Measurements from ENCODE around the gene ANKS4B.
"Not testable (repeated sequence)": the region's sequence is repeated elsewhere in the genome, so short reads cannot be mapped to it uniquely, and the experiment has no call there.

ANKS4B gene, protein sequence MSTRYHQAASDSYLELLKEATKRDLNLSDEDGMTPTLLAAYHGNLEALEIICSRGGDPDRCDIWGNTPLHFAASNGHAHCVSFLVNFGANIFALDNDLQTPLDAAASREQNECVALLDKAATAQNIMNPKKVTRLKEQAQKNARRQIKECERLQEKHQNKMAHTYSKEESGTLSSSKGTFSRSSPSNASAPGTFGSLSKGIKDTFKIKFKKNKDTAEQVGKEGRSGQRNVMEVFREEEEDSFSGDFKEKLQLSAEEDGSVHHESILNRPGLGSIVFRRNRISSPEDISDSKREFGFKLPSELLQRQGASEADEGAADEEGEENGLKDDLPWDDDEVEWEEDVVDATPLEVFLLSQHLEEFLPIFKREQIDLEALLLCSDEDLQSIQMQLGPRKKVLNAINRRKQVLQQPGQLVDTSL

DNA sequence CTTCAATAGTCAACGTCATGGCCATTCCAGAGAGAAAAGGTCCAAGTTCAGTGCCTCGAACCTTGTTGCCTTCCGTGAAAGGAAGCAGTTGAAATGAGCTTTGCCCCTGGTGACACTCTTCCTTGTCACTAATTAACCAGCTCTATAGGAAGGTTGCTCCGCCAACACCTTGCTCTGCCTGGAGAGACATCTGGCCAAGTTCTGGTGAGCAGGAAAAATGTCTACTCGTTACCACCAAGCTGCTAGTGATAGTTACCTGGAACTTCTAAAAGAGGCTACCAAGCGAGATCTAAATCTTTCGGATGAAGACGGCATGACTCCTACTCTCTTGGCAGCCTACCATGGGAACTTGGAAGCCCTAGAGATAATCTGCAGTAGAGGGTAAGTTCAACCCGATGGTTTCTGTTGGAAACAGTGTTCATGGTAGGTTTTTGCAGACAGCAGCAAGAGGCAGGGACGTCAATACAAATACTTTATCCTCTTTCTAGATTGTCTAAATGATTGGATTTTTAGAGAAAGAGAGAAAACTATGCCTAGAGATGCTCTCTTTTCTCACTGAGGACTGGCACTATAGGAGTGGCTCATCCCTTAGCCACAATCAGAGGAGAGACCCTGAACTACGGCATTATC is at the start of gene ANKS4B:
TSS of gene ANKS4B (plus strand) at position 179 of the 630 bp plus-strand sequence. CDS start at position 218, 39 bp downstream.
- DNase-seq = no peak

DNA sequence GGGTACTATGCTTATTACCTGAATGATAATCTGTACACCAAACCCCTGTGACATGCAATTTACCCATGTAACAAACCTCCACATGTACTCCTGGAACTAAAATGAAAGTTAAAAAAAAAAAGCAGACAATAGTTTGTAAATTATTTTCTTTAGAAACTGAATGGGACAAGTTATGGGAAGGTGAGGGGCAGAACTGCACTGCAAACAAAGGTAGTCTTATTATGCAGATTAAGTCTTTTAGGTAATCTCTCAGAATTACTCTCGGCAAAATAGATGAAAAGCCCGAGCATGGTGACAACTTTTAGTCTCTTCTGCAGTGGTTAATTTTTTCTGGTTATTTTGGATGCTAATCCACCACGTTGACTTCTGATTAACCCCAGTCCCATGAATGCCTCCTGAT is 49.5 kb upstream of the ANKS4B start:
- no peak for DNase-seq

DNA sequence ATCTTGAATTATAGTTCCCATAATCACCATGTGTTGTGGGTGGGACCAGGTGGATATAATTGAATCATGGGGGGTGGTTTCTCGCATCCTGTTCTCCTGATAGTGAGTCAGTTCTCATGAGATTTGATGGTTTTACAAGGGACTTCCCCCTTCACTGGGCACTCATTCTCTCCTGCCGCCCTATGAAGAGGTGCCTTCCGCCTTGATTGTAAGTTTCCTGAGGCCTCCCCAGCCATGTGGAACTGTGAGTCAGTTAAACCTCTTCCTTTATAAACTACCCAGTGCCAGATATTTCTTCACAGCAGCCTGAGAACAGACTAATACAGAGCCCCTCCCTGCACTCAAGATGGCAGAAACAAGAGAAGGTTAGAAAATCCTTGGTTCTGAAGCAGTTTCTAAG is 48.7 kb upstream of the ANKS4B start:
- DNase-seq = no peak

DNA sequence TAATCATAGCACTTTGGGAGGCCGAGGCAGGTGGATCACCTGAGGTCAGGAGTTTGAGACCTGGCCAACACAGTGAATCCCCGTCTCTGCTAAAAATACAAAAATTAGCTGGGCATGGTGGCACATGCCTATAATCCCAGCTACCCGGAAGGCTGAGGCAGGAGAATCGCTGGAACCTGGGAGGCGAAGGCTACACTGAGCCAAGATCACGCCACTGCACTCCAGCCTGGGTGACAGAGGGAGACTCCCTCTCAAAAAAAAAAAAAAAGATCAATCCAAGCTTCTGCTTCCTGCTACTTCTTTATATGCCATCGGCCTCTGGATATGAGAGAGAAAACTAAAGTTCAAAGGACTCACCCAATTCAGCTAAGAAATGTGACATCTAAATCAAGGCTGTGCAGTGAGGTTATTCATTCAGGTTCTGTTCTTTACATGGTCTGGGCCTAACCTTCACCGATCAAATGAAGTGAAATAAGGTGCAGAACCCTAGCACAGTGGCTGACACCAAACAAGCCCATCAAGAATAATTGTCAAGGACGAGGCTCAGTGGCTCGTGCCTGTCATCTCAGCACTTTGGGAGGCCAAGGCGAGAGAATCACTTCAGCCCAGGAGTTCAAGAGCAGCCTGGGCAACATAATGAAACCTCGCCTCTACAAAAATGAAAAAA is 47.7 kb upstream of the ANKS4B start:
- DNase-seq = no peak

DNA sequence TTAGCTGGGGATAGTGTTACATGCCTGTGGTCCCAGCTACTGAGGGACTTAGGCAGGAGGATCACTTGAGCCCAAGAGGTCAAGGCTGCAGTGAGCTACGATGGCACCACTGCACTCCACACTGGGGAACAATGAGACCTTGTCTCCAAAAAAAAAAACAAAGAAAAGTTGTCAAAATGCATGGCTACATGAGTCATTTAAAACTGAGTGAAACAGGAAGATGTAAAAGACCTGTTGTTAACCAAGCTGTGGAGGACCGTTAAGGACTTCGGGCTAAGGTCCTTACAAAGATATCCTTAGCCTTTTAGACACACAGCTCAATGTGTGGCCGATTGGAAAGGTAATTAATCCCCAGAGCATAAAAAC is 47.2 kb upstream of the ANKS4B start:
- no peak for DNase-seq

DNA sequence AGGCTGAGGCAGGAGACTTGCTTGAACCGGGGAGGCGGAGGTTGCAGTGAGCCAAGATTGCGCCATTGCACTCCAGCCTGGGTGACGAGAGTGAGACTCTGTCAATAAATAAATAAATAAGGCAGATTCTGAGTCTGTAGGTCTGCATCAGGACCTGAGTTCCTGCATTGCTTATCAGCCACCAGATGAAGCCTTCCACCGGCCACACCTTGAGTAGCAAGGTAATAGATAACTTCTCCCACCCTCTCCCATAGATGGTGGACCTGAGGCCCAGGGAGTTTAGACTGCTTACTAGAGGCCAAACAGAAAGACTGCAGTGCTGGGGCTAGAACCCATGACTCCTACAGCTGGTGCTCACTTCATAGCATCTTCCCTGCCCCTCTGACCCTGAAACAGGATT is 44.2 kb upstream of the ANKS4B start:
- DNase-seq = no peak

DNA sequence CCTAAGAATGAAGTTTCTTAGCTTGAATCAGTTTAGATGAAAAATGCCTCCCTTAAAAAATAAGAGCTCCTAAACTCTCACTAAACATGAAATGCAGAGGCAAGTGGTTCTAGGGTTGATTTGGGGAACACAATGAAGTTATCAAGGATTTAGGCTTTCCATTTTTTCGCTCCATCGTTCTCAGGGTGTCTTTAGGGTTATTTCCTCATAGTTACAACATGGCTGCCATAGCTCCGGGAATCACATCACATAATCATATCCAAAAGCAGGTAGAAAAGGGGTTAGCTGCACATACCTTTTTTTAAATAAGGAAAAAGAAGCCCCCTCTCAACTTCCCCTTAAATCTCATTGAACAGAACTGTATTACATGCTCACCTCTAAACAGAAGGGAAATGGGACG is 43.5 kb upstream of the ANKS4B start:
- no peak for DNase-seq

DNA sequence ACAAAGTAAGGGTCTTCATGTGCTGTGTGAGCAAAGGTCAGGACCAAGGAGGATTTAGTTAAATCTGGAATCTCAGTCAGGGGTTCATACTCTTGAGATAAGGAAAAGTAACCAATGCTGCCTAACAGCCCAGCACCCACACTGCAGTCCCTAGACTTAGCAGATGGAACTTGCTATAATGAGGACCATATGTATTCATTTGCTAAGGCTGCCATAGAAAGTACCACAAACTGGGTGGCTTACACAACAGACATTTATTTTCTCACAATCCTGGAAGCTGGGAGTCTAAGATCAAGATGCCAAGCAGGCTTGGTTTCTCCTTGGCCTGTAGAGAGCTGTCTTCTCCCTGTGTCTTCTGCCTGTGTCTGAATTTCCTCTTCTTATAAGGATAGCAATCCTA is 42.9 kb upstream of the ANKS4B start:
- DNase-seq = no peak

DNA sequence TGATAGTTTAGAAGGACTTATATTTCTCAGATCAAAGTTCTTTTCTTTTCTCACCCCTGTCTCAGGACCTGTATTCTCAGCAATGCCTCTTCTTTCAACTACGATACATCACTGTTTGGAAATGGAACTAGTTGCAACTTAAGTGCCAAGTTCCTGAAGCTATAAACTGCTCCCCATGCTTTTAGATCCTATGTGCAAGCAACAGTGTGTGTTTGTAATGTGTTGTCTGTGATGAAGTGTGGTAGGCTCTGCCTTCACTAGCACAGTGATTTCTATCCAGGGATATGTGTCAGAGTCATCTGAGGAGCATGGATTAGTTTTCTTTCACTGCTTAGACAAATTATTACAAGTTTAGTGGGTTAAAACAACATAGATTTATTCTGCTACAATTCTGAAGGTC is 40.5 kb upstream of the ANKS4B start:
- DNase-seq = no peak

DNA sequence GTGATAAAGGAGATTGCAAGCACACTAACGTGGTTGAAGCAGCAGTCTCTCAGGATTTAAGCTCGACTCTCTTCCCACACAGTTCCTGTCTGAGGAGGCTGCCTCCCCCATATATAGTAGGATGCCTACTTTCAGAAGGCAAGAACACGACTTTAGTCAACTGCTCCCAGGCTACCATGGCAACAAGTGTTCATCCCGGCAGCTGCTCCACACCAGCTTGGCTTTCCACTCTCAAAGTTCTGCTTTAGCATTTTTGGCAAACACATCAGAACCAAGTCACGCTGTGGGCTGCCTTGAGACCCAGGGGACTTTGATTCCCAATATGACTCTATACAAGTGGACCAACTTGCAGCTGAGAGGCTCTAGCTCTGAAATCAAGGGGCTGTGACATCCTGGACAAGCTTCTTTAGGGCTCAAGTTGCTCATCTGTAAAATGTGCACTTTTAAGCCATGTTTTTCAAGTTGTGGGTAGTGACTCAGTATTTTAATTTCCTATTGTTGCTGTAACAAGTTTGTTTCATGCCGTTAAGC is 38.7 kb upstream of the ANKS4B start:
- no peak for DNase-seq

DNA sequence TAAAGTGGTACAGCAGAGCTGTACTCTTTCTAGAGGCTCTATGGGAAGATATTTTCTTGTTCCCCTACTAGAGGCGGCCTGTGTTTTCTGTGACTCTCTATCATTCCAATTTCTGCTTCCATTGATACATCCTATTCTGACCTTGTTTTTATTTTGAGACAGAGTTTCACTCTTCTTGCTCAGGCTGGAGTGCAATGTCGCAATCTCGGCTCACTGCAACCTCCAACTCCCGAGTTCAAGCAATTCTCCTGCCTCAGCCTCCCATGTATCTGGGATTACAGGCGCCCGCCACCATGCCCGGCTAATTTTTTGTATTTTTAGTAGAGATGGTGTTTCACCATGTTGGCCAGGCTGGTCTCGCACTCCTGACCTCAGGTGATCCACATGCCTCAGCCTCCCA is 38.2 kb upstream of the ANKS4B start:
- not testable (repeated sequence) for DNase-seq

DNA sequence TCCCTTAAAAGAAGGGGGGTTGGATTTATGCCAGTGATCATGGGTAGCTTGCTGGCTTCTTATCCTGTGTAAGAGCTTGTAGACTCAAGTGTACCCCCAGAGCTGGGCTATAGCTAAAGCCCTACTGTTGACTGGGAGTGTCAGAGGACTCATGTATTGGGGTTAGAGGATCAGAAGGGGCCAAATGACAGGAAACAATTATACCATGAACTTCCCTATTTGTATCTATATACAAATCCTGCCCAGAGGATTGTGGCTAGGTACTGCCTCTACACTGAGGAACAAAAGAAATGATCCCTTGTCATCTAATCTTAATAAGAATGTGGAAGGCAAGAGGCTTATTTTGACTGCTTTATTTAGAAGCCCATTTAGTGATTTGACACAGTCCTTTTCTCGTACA is 36.4 kb upstream of the ANKS4B start:
- DNase-seq = no peak

DNA sequence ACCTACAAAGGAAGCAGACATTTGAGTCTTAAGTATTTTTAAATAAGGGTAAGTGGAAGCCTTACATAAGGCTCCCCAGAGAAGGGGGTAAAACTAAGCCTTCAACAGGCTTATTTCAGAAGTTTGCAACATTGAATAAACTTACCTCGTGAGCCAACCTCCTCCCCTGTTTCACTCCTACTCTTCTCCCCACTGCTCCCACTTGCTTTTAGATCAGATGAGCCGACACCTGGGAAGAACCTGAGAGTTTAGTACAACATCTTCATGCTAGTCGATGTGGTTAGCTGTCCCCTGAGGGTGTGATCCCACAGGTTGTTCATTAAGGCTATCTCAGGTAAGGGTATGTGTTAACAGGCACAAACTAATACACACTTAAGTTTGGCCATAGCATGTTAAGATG is 35.9 kb upstream of the ANKS4B start:
- DNase-seq = no peak

DNA sequence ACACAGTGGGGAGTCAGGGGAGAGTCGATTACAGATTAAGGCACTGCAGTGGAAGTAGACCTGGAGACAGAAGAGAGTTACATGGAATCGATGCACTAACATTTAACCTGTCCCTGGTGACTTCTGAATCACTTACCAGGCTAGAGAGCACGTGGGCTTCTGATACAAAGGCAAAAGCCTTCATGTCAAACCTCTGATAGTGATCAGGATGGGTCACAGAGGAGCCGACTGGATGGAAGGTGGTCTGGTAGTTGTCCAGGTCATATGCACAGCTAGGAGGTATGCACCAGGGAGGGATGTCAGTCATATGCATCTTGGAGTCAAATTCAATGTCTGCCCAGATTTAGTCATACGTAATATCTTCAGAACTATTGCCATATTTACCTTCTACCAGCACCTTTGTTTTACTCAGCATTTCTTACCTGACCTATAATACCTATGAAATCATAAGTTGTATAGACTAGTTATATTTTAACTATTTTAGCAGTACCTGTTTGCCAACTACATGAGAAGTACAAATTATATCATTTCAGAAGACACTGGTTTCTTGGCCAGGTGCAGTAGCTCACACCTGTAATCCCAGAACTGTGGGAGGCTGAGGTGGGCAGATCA is 33.8 kb upstream of the ANKS4B start:
- no peak for DNase-seq

DNA sequence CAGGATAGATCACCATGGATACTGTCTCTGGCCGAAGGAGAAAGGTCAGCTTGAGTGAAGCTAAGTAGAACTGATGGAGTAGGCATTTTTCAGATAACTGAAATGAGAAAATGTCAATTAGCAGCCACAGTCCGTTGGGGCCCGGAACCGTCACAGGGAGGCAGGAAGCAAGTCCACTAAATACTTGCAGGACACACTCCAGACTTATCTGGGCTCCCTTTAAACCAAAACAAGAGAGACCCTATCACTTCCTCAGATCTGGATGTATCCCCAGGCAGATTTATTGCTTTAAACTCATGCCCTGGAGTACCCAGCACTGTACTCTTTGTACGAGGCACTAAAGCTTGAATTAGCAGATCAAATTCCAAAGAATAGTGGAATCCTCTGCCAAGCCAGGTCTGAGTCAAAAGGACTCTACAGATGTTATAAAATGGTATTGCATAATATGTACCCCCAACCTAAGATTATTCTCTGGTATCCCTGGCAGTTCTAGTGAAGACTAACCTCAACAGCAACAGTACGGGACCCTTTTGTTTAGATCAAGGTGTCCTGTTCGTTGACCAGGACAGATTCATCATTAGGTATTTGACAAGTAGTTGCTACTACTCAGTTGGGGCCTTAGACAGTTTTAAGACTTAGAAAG is 30.2 kb upstream of the ANKS4B start:
- no peak for DNase-seq

DNA sequence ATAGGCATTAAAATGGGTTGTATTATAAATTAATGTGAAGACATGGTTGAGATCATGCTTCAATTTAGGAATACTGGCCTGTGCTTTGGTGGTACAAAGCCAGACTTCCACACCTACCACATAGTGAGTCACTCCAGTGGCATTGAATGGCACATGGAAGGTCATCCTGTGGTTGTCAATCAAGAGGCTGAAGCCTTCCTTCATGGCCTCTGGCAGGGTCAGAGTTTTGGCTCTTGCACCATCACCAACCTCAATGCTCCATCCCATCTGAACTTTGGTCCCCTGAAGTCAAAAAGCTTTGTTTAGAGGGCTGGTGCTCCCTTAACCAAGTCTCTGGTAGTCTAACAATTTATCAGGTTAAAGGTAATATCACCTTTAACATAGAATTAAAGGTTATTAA is 28.2 kb upstream of the ANKS4B start:
- no peak for DNase-seq

DNA sequence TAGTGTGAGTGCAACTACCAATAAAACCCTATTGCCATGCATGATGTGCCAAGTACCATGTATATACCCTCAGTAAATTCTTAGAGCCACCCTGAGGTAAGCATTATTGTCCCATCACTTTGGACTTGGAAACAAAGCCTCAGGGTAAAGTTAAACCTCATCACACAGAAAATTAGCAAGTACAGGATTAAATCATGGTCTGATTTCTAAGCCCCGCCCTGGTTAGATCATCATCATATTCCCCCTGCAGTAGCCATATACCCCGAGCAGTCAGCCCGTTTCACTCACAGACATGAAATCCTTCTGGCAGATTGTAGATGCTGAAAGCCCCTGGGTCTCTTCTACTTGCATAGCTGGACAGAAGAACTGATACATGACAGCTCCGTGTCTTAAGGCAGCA is 26.9 kb upstream of the ANKS4B start:
- DNase-seq = no peak

DNA sequence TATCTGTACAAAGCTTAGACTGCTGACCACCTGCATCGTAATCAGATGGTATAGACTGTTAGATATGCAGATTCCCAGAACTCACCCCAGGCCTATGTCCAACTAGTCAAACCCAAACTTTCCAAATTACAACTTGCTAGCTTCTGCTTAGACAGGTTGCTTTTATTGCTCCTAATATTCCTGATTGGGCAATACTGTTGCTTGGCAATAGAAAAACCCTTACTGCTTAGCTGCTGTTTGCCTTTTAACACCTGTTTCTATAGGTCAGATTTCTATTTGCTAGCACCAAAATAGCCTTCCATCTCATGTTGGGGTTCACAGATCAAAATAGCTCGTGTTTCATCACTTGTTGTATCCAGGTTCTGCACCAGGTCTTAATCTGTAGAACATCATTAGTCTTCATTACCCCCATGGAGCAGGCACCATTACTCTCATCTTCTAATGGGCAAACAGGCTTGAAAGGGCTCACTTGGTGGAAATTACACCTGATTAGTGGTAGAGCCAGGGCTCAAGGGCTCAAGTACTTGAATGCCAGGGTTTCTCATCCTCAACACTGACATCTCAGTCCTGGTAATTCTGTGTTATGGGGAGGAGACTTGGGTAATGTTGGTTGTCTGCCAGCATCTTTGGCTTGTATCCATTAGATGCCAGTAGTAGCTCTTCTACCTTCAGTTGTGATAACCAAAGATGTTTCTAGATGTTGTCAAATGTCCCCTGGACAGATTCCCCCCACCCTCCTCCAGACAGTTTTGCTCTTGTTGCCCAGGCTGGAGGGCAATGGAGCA is 24.9 kb upstream of the ANKS4B start:
- DNase-seq = no peak

DNA sequence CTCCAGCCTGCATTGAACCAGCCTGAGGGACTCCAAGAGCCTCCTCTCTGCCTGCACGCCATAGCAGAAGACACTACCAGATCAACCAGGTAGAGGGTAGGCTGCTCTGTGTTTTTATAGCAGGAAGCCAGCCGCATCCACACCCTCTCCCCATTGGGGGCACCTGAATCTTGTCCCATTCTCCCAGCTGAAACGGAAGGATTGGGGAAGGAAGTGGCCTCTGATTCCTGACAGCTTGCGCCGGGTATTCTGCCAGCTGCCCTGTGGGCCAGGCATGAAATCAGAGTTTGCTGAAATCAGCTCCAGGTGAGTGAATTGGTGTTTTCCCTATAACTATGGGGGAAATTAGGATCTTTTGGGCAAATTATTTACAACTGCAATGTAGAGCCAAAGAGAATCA is 22.0 kb upstream of the ANKS4B start, which contains the start of gene ZP2:
TSS of gene ZP2 (minus strand) at position 89 of the 400 bp plus-strand sequence. CDS start at position 62, 27 bp downstream.
- DNase-seq = no peak

DNA sequence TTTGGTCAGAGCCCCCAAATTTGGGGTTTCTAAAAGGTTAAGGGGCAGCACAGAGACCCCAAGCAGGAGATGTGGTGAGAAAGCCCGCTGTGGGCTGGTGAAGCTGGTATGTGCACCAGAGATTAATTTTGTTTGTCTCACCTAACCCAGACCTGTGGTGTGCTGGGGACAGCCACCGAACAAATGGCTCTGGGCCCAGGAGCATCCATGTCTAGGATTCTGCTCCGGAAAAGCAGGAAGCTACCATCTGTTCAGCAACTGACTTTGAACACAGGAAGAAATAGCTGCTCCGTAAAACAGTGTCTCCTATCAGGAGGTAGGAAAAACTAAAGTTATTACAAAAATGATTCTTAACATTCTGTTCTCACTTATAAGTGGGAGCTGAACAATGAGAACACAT is 19.4 kb upstream of the ANKS4B start:
- no peak for DNase-seq

DNA sequence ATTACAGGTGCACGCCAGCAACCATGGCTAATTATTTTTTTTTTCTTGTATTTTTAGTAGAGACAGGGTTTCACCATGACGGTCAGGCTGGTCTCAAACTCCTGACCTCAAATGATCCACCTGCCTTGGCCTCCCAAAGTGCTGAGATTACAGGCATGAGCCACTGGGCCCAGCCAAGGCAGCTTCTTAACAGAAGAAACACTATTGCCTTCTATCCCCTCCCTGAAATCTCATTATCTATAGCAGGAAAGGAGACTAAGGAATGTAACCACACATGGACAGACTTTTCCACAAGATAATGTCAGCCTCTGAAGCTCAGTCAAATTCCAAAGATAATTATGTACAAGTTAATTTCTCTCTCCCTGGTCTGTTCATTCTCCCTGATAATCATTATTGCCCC is 16.4 kb upstream of the ANKS4B start:
- DNase-seq = no peak

DNA sequence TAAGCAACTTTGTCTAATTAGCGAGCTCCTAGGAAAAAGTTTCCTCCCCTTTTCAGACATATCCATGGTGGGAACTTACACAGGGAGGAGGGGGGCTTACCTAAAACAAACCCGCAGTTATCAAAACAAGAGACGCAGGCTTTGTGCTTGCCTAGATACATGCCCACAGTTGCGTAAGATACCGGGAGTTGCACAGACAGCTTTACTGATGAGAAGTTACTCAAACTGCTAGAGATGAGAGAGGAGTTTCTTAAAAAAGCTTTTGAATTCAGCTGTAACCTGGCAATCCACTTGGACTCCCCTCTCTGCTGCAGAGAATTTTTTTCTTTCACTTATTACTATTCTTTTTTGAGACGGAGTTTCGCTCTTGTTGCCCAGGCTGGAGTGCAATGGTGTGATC is 15.3 kb upstream of the ANKS4B start:
- DNase-seq = no peak

Data from NCI-H2171 (cell line).